Measurements from ENCODE around the gene PYM1. TPM values are rescaled to one million over a fixed set of nuclear protein-coding genes. Genes with fewer than 3 reads are reported as not detected.

Gene PYM1
- total and polyA plus RNA-seq, 7 donors = 17.5 to 93.9 (median 31.7) TPM

DNA sequence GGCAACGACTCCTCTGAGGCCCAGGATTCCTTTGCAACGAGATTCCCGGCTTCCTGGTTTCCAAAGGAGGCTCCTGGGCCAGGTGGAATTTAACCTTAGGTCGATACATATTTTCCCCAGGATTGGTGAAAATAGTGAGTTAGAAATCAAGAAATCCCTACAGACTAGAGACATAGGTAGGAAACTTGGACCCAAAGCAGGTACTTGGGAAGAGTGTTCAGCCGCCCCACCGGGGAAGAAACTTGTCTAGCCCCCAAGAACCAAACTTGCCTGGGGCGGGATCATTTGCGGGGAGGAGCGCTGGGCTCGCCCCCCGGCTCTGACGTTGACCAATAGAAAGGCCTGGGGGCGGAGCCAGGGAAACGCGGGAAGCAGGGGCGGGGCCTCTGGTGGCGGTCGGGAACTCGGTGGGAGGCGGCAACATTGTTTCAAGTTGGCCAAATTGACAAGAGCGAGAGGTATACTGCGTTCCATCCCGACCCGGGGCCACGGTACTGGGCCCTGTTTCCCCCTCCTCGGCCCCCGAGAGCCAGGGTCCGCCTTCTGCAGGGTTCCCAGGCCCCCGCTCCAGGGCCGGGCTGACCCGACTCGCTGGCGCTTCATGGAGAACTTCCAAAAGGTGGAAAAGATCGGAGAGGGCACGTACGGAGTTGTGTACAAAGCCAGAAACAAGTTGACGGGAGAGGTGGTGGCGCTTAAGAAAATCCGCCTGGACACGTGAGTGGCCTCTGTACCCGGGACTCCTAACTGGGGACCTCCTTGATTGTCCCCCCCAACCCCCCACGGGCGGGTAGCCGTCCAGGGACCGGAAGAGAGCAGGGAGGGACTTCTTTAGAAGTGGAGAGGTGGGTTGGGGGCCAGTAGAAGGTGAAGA lies 39.0 kb upstream of the PYM1 start, which contains the start of gene CDK2:
Gene CDK2 (plus strand): TSS at position 423 of the 874 bp plus-strand sequence. CDS start 179 bp downstream, at position 602.
- peaks cover 0 to 21% (median 15%) of the 10 kb centered on the region in 4 donors for H3K4me1 ChIP-seq
- 0 to 1% methylated on average over 45 of the region's 45 CpGs for WGBS, 2 donors
- peak; percentile 98 for DNase-seq
- no peak for TF ChIP-seq CTCF (IDR thresholded peaks at IDR 0.05)
- TF ChIP-seq POLR2AphosphoS5 (IDR thresholded peaks at IDR 0.05) = peak; percentile 80 to 91 (median 85)
- TF ChIP-seq POLR2A (IDR thresholded peaks at IDR 0.05) = peak; percentile 50 to 55
- TF ChIP-seq EP300 (IDR thresholded peaks at IDR 0.05) = no peak
- intact Hi-C loops (cut with DNase I) = loop anchor here (2.0 kb wide), 1 partner anchor 36 kb away; the partner anchor contains the start of gene DGKA
- H3K9me3 ChIP-seq = no peaks in the 10 kb centered on the region
- H3K27ac ChIP-seq = peak within 1 kb of the TSS; percentile 73 to 89 (median 84)
- H3K4me3 ChIP-seq = peak within 1 kb of the TSS; percentile 57 to 94 (median 72)
- peaks cover 0 to 7% (median 0%) of the 10 kb centered on the region in 4 donors for H3K36me3 ChIP-seq
- H3K27me3 ChIP-seq = no peaks in the 10 kb centered on the region

DNA sequence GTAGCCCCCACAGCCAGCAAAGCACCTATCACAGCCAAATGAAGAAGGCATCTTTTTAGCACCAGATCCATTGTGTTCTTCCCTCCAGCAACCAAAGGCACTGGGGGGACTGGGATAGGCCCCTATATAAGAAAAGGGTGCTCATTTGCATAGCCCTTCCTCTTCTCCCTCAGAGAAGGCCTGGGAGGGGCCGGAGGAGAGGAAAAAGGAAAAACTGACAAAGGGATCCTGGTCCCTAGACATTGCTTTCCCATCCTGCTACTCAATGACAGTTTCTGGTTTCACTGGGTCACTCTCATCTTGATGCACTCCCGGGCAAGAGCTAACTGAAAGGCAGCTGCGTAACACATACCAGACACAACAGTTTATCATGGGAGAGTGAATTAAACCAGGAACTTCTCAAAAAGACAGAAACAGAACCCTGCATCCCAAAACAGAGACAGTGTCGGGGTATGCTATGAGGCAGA lies 38.3 kb upstream of the PYM1 start, which contains the start of gene PMEL:
Gene PMEL (minus strand): TSS at position 102 of the 467 bp plus-strand sequence. CDS start 31 bp downstream, at position 71.
- Histone ChIP-seq H3K36me3 (peaks cover 0 to 7% (median 0%) of the 10 kb centered on the region in 4 donors), H3K4me1 (peaks cover 0 to 19% (median 15%) of the 10 kb centered on the region in 4 donors), H3K27me3 (no peaks in the 10 kb centered on the region), H3K4me3 (peak within 1 kb of the TSS; percentile 57 to 94 (median 72)), H3K9me3 (no peaks in the 10 kb centered on the region), H3K27ac (peak within 1 kb of the TSS; percentile 73 to 89 (median 84))
- TF ChIP-seq POLR2AphosphoS5 (IDR thresholded peaks at IDR 0.05) = no peak
- TF ChIP-seq POLR2A (IDR thresholded peaks at IDR 0.05) = no peak
- TF ChIP-seq CTCF (IDR thresholded peaks at IDR 0.05) = no peak
- TF ChIP-seq EP300 (IDR thresholded peaks at IDR 0.05) = no peak
- intact Hi-C loops (cut with DNase I) = loop anchor here (2.0 kb wide), 1 partner anchor 35 kb away; the partner anchor contains the start of gene DGKA
- DNase-seq = peak; percentile 40
- 5 to 15% methylated on average over 4 of the region's 4 CpGs for WGBS, 2 donors

DNA sequence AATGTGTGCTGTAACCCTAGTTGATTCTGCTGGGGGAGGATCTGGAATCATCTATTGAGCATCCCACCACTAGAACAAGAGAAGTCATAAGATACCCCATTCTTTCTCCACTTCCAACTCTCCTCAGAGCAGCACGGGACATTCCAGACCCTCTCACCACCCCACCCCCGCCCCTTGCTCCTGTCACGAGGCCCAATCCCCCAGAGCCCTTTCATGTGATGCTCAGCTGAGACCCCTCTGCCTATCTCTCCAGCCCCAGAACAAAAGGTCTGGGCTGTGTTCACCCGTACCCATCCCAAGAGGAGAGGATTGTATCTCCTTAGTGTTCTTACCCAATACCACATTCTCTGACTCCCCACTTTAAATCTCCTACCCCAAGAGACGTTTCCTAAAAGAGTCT lies 37.5 kb upstream of the PYM1 start:
- H3K9me3 ChIP-seq = no peaks in the 10 kb centered on the region
- peaks cover 0 to 7% (median 0%) of the 10 kb centered on the region in 4 donors for H3K36me3 ChIP-seq
- H3K4me1 ChIP-seq = peaks cover 0 to 19% (median 15%) of the 10 kb centered on the region in 4 donors
- TF ChIP-seq EP300 (IDR thresholded peaks at IDR 0.05) = no peak
- TF ChIP-seq POLR2AphosphoS5 (IDR thresholded peaks at IDR 0.05) = no peak
- TF ChIP-seq CTCF (IDR thresholded peaks at IDR 0.05) = no peak
- no peak for TF ChIP-seq POLR2A (IDR thresholded peaks at IDR 0.05)
- H3K27me3 ChIP-seq = no peaks in the 10 kb centered on the region
- 87 to 92% methylated on average over 5 of the region's 5 CpGs for WGBS, 2 donors
- intact Hi-C loops (cut with DNase I) = no loop called here
- H3K27ac ChIP-seq = no peak overlapping the region
- no peak for DNase-seq
- H3K4me3 ChIP-seq = no peak overlapping the region

DNA sequence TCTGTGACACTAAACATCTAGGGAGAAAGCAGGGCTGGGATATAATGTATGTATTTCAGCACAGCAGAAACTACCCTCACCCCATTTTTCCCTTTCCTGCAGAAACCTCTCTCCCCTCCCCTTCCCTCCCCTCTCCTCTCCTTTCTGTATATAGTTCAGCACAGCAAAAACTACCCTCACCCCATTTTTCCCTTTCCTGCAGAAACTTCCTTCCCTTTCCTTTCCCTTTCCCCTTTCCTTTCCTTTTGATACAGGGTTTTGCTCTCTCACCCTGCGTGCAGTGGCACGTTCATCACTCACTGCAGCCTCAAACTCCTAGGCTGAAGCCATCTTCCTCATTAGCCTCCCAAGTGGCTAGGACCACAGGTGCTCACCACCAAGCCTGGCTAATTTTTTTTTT lies 36.1 kb upstream of the PYM1 start:
- Histone ChIP-seq H3K27ac (no peak overlapping the region), H3K36me3 (no peaks in the 10 kb centered on the region), H3K4me3 (no peak overlapping the region), H3K9me3 (no peaks in the 10 kb centered on the region), H3K27me3 (no peaks in the 10 kb centered on the region), H3K4me1 (peaks cover 0 to 19% (median 15%) of the 10 kb centered on the region in 4 donors)
- WGBS, 2 donors = 85% methylated on average over 2 of the region's 2 CpGs
- intact Hi-C loops (cut with DNase I) = no loop called here
- DNase-seq = no peak
- TF ChIP-seq POLR2A (IDR thresholded peaks at IDR 0.05) (no peak), POLR2AphosphoS5 (IDR thresholded peaks at IDR 0.05) (no peak), CTCF (IDR thresholded peaks at IDR 0.05) (no peak), EP300 (IDR thresholded peaks at IDR 0.05) (no peak)

All from sigmoid colon (tissue), 7 donors.